ENCODE measurements around the gene NACC2.

Gene NACC2

DNA sequence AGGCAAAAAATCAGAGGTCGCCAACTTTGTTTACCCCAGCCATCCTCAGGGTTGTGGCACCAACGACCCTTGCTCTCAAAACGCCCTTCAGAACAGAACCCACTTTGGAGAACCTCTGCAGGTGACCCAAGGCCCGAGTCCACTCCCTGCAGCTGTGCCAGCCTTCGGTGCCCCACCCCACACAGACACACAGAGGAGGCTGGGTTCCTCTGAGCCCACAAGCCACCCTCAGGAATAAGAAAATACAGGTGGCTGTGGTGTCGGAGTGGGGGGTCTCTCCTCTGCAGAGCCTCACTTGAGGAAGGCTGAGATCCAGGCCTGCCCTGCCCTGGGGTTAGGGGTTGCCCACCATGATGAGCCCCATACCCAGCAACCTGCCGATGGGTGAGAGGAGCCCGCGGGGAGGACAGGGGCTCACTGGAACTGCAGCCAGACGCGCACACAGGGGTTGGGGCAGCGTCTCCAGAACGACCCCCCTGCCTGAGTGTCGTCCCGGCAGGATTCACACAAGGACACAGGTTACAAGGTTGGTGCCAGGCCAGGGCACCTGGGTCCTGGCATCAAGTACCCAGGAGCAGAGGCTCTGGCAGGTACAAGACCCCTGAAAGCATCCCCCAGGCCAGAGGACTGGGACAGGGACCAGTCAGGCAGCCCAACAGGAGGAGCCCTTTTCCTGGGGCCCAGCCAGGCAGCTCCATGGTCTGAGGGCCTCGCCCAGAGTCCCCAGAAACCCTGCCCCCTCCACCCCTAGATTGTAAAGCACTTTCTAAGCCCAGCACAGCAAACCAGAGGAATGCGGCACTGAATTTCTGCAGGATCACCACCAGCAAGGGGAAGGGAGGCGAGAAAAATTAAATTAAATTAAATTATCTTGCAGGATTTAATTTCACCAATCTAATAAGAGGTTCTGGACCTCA, 40.0 kb downstream of the NACC2 start:
- no peak for DNase-seq

DNA sequence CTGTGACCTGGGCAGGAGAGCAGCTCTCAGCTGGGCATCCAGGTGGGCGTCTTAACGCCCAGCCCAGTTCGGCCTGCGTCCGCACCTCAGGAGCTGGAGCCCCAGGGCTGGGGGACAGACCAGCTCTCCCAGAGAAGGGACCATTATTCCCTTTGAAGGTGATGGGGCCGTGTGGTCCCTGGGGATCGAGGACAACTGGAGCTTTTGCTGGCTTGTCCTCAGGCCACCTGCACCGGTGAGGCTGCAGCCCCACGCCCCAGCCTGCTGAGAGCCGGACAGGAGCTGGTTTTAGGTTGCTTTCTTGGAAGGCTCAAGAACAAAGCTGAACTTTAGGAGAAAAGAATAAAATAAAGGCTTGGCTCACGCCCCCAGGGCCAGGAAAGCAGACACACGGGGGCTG, 40.9 kb downstream of the NACC2 start:
- no peak for DNase-seq

DNA sequence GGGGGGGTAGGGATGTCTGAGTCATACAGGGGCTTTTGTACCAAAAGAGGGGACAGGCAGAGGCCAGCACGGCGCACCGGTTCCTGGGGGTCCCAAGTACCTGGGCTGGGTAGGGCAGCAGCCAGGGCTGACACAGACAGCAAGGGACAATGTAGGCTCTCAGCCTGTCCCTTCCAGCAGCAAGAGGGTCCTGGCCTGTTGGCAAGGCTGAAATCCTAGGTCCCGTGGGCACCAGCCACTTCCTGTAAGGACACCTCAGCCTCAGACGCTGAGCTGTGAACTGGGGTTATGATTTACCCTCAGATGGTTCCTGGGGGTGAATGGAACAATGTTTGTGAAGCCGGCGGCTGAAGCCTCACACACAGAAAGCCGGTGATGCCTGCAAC, 41.3 kb downstream of the NACC2 start:
- DNase-seq: no peak

DNA sequence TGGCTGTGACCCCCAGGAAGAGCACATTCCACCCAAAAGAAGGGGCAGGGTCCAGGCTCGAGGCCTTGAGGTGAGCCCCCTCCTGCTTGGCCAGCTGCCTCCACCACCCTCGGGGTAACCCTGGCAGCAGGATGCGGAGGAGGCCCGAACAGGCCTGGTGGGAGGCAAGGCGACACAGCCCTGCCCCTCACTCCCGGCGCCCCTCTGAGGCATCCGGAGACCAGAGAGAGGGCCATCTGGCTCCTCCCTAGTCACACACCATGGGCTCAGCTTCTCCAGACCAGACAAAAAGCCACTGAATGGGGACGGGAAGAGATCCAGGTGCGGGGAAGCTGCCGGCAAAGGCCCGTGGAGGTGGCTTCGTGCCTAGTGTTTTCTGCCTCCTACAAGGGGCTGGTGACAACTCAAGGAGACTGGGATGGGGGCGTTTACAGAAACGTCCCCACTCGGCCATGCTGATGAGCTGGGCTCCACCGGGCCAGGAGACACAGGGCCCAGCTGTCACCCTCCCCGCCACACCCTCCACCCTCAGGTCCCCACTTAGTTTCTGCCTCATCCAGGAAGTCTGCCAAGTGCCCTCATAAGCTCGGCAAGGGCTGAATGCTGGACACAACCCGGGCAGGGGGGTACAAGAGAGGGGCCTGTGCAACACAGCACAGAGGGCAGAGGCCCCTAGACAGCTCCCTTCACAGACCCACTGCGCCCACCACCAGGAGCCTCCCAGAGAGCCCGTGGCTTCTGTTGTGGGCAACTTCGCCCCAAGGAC, 41.9 kb downstream of the NACC2 start:
- no peak for DNase-seq

DNA sequence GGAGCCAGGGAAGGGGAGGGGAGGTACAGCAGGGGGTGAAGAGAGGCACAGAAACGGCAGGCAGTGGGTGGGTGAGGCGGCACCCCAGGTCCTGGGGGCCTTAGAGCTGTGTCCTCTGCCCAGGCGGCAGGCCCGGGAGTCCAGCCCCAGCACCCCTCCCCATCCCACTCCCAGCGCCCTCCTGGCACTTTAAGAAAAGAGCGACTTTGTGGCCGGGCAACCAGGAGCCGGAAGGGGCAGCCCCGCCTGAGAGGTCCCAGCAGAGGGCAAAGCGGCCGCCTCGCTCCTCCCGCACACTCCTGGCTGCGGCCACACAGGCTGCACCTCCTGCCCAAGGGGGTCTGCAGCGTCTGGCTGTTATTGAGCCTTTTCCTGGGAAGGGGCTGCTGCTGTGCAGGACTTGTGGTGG, 42.6 kb downstream of the NACC2 start:
- no peak for DNase-seq

DNA sequence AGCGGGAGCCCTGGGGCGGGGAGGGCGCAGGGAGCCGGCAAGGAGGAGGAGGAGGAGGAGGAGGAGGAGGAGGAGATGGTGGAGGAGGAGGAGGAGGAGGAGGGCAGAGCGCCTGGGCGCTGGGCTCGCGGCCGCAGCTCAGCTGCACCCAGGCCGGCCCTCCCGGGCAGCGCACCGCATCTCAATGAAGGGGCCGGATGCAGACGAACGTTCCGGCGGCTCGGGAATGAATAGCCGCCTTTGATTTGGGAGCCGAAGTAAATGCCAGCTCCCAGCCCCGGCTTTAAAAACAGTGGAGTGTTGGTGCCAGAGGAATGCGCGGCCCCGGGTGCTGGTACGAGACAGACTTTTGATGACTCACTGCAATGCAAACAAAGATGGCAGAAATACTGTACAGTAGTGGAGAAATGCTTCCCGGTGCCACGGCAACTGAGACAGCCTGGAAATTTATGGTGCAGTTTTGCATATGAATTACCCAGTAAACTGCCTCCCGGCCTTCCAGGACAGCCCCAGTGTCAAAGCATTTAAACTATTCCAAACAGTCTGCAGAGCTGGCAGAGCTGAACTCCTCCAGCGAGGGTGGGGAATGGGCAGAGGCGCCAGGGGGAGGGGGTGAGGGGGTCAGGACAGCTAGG, 43.1 kb downstream of the NACC2 start:
- no peak for DNase-seq

DNA sequence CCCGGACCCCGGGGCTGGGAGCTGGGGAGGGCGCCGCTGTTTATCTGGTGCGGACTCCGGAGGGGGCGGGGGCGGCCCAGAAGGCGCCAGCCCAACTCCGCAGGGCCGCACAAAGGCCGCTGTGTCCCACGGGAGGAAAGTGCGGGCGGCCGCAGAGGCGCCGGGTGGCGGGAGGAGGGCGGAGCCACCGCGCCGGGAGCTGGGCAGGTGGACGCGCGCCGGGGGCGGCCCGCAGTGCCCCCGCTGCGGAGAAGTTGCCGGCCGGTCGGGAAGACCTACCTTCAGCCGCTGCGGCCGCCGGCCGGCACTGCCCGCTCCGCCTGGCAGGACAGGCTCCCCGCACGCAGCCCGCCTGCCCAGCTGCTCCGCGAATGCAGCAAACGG, 43.6 kb downstream of the NACC2 start:
- no peak for DNase-seq

DNA sequence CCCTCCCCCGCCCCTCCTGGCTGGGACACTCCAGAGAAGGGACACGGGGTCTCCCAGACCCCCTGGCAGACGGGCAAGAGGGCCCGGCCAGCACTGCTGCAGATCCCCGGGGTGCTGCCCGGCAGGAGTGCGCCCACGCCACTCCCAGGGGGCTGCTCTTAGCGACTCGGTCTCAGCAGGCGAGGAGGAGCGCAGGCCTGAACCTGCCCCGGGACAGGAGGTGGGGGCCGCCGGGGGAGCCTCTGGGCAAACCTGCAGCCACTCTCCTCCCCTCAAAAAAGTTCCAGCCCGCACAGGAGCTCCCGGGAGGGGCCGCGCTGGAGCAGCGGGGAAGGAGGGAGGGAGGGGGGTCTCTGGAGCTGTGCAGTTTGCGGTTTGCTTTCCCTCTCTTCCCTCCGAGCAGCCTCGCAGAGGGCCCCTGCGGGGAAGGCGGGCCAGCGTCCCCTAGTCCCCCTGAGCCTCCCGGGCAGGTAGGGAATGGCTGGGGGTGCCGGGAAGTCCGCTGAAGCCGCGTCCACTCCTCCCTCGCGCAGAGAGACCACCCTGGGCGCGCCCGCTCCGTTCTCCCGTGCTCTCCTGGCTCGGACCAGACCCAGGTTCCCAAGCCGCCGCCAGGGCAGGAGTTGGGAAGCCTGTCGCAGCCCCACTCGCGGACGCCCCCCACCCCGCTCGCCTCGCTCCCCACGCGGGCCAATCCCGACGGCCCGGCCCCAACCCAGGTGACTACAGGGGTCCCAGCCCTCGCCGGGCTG, 44.2 kb downstream of the NACC2 start:
- no peak for DNase-seq

DNA sequence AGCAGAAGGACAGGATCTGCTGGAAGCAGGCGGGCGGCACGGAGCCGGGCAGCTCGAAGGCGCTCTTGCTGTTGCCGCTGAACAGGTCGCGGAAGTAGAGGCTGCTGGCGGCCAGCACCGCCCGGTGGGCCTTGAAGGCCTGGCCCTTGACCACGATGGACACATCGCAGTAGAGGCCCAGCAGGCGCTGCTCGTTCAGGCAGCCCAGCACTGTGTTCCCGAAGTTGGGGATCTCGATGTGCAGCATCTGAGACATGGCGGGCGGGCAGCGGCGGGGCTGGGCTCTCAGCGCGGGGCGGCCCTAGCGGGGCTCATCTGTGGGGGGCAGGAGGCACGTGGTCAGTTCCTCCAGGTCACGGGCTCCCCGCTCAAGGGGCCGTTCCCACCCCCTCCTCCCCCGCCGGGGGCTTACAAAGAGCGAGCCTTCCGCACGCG, 44.8 kb downstream of the NACC2 start:
- no peak for DNase-seq

DNA sequence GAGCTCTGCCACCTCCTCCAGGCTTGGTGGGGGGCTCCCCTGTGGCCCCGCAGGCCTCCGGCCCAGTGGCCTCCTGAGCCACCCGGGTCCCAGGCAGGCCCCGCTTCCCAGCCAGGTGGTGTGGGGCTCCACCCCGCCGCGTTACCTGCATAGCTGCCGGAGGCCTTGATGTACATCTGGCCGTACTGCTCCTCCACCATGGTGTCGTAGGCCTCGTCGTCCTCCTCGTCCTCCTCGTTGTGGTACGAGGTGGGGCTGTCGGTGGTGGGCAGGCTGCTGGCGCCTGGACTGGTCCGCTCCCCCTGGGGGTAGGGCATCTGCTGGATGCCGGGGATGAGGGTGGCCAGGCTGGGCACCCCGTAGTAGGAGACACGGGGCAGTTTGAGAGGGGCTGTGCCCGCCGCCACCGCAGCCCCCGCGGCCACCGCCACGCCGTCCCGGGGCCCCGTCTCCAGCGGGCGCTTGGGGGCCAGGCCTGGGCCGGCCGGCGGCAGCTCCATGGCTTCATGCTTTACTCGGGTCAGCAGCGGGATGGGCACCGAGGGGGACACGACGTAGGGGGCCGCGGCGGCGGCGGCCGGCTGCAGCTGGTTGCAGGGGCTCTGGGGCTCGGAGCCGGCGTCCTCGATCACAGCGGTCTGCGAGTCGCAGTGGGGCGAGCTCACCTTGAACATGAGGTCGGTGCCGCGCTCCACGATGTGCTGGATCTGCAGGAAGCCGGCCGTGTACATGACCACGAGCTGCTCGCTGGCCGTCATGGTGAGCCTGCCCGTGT, 45.4 kb downstream of the NACC2 start:
- DNase-seq: no peak

DNA sequence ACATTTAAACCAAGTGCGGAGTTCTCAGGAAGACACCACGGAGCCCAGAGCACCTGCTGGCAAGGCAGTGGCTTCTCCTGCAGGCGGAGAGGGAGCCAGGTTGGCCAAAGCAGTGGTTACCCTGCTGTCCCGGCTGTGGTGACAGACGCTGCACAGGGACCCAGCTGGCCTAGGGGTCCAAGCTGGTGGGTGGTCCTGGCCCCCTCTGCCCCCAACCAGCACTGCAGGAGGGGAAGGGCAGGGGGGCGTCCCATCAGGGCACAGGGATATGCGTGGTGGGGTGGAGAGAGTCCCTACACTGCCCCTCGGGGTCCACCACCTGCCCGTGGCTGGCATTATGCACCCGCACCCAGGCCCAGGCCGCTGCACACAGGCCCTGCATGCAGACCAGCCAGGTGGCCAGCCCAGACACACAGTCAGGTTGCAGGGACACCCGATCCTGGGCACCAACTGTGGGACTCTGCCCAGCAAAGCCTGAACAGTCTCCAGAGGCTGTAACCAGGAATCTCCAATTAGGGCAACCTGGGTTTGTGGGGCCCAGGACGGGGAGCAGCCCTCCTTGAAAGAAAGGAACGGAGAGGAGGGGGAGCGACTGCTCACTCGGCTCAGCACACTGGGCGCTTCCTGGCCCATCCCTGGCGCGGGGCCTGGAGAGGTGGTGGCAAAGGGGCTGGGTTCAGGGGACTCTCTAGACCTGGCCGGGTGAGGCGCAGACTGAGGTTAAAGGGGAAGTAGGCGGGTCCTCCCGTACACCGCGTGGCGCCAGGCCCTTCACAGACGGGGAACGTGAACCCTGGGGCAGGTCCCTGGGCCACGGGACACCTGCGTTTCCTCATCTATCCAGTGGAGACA, 46.3 kb downstream of the NACC2 start:
- no peak for DNase-seq

DNA sequence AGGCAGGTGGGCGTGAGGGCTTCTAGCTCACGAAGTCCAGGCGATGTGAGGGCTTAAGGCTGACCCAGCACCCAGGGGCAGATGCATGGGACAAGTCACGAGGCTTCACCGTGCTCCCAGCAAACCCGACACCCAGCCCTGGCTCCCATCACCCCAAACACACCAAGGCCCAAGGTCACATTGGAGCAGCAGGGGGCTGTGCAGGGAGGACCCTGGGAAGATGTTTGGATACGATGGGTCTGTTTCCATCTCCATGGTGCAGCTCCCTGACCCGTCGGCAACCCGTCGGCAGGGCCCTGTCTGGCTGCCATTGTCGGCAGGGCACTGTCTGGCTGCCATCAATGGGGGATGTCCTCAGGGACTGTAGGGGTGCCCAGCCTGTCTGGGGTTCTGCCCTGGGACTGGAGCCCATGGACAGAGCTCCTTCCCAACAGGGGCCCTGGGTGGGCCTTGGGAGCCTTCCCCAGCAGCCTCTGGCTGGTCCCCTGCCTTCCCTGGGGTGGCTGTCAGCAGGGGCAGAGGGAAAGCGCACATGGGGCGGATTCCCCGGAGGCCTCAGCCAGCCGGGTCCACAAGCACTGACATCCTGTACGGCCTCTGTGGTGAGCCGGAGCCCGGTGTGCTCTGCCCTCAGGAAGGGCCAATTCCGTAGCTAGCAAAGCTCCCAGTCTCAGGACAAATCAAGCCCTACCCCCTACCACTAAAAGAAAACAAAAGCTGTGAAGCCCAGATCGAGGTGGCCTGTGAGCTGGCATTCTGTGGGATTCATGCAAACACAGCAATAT, 47.1 kb downstream of the NACC2 start:
- no peak for DNase-seq

DNA sequence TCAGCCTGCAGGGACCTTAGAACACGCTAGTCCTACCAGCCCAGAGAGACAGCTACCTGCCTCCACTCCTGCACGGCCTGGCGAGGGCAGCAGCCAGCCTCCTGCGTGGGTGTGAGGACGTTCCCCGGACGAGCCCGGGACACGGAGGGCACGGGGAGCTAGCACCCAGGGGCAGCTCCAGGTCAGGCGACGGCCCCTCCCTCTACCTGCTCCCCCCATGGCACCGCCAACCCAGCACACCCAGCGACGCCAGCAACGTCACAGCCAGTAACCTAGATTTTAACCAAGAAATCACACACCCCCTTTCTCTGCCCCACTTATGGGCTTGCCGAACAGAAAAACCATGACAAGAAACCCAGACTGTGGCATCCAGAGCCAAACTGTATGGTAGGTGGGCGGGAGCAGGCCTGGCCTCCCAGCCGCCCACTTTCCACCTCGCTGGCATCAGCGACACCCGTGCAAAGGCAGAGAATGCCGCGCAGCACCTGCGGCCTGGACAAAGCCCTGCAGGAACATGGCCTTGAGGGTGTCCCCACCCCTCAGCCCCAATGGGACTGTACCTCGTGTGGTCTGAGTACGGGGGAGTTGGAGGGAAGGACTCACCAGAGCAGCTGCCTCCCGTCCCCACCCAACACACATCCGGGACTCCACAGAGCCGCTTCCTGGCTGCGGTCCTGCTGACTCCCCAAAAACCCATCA, 47.9 kb downstream of the NACC2 start:
- DNase-seq: no peak

DNA sequence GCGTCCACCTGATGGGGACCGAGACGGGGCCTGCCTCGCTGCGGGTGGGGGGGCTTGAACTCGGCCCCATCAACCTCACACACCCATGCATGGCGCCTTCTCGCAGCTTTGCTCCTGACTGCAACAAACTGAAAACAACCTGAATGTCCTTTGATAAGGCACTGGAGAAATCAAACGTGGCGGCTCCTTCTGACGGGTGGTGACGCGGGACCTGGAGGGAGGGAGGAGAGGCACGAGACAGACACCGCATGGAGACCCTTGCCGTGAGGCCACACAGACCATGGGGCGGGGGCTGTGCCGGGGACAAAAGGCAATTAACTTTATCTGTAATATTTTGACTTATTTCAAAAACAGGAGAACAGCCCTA, 48.6 kb downstream of the NACC2 start:
- no peak for DNase-seq

DNA sequence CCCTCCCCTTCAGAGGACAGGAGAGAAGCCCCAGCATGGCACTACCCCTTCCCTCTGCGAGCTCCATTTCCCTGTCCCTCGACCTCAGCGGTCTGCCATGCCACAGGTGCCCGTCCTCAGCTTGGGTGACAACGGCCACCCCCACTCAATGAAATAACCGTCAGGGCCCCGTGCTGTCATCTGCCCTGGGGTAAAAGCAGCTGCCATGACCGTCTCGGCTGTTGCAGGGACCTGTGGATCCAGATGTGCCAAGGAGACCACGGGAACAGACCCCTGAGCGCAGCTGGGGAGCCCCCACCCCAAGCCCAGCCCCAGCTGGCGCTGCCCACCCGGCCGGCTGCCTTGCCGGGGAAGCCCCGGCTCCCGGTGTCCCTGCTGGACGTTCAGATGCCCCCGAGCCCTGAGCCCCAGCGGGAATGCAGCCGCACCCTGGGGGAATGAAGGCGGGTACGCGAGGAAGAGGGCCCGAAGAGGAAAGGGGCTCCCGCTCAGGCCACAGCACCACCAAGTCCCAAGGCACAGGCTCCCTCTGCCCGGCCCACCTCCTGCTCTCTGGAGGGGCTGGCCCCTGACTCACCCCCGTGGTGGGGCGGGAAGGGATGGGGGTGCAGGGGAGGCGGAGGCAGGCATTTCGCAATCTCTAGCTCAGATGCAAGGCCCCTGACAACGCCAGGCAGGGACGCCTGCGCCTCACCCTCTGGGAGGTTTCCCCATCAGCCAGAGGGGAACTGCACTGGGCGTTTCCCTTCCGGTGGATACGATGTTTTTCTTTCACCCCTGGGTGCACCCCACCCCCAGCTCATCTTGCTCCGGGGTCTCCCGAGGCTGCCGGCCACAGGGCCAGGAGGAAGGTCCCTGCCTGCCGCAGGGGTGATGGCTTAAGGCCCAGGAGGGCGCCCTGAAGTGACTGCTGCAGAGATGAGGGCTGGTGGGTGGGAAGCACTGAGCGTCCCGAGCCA, 49.2 kb downstream of the NACC2 start:
- no peak for DNase-seq

DNA sequence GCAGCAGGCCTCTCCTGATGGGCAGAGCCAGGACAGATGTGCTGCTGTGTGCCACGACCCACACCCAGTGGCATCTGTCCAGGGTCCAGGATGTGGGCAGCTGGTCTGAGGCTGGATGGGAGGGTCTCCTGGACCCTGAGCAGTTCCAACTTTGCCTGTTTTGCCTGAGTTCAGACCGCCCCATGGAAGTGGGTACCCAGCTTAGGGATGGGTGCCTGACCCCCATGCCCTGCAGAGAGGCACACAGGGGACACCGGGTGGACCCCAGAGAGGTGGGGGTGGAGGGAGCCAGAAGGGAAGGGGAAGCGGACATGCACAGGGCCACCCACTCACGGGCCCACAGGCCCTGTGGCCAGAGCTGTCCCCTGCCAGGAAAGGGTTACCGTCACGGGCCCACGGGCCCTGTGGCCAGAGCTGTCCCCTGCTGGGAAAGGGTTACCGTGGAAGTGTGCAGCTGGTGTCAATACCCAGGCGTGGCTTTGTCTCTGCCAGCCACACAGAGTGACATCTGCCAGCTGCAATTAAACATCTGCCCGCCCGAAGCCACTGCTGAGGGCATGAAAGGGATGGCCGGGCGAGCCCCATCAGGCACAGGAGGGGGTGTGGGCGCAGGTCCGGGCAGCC, 50.0 kb downstream of the NACC2 start:
- DNase-seq: no peak

DNA sequence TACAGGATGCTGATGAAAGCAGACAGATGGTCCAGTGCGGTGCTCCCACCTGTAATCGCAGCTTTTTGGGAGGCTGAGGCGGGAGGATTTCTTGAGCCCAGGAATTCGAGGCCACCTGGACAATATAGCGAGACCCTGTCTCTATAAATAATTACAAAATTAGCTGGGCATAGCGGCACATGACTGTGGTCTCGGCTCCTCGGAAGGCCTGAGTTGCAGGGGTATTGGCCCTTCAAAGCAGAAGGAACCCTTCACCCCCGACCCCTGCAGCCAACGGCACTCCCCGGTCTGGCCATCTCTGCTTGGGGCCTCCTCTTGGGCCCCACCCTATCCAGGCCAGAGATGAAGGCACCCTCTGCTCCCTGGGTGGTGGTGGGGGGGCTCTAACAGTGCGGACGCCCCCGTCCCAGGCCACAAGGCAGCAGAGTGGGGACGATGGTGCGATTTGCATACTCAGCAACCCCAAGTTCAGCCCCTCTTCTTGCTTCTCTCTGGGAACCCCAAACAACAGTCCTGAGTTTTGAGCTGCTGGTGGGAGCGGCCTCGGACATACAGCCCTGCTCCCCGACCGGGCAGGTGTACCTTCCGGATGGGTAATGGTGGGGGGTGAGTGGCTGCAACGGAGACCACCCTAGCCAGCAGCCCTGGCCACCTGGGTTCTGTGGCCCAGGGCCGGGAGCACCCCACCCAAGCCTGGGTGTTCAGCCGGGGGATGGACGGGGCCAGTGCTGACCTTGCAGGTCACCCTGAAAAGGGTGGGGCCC, 50.7 kb downstream of the NACC2 start:
- no peak for DNase-seq
